GM18951 (cell line): ENCODE results near the gene ACSF2.
"Not testable (repeated sequence)": the region's sequence is repeated elsewhere in the genome, so short reads cannot be mapped to it uniquely, and the experiment has no call there.

Experiments used
- POLR2A ChIP-seq: IDR thresholded peaks from 4 replicates; pipeline ENCODE4 v1.6.1; 2011; ENCODE audit warnings: mild to moderate bottlenecking; ENCODE audit not compliant: insufficient read length, insufficient read depth; ENCODE audit errors: extremely low read depth
- in situ Hi-C: fragments of 300-500 bp; cut with MboI; formaldehyde crosslinking; loops from one replicate; pipeline ENCODE4 v1.12.0; 2022; ENCODE audit warnings: low sequenced_read_pairs, mixed read lengths, inconsistent platforms; ENCODE audit not compliant: unreplicated experiment

Gene ACSF2

DNA sequence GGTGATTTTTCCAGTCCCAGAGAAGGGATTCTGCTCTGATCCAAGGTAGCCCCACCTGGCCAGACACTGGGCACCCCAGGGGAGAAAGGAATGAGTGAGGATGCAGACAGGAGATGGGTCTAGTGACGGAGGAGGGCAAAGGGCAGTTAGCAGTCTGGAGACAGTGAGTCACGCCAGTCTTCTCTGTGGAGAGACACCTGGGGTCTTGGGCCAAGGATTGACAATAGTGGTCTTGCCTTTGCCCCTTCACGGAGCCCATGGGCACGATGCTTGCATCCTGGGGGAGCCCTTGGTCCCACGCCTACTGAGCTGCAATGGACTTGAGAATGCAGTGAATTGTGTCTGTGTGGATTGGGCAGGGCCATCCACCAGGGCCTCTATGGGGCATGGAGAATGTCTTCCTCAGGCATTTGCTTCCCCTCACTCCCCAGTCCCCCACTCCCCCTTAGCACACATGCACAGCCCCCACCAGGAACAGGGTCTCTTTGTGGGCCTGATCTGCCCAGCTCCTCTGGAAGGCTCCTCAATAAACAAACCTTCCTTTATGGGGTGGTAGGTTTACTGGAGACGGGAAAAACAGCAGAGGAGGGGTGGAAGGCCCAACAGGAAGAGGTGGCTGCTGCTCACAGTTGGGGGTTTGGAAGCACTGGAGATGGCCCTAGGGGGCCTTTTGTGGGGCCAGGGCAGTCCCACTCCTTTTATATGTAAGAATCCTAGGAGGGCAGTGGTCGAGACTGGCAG is 41.3 kb downstream of the ACSF2 start:
- no peak for TF ChIP-seq POLR2A
- in situ Hi-C loops, result no loop called here

DNA sequence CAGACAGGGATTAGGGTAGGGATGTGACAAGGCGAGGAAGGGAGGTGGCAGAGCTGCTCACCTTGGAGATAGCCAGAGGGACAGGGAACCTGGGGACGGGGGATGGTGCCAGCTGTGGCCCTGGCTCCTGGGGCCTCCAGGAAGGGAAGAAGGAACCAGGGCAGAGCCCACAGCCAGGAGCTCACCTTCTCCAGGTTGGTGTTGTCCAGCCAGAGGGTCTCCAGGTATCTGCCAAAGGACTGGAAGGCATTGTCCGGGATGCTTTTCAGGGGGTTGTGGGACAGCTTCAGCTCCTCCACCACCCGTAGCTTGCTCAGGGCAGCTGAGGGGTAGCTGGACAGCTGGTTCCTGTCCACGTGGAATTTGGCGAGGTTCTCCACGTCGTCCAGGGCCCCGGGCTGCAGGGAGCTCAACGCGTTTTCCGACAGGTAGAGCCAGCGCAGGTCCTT is 41.9 kb downstream of the ACSF2 start:
- in situ Hi-C loops, result no loop called here
- no peak for TF ChIP-seq POLR2A

DNA sequence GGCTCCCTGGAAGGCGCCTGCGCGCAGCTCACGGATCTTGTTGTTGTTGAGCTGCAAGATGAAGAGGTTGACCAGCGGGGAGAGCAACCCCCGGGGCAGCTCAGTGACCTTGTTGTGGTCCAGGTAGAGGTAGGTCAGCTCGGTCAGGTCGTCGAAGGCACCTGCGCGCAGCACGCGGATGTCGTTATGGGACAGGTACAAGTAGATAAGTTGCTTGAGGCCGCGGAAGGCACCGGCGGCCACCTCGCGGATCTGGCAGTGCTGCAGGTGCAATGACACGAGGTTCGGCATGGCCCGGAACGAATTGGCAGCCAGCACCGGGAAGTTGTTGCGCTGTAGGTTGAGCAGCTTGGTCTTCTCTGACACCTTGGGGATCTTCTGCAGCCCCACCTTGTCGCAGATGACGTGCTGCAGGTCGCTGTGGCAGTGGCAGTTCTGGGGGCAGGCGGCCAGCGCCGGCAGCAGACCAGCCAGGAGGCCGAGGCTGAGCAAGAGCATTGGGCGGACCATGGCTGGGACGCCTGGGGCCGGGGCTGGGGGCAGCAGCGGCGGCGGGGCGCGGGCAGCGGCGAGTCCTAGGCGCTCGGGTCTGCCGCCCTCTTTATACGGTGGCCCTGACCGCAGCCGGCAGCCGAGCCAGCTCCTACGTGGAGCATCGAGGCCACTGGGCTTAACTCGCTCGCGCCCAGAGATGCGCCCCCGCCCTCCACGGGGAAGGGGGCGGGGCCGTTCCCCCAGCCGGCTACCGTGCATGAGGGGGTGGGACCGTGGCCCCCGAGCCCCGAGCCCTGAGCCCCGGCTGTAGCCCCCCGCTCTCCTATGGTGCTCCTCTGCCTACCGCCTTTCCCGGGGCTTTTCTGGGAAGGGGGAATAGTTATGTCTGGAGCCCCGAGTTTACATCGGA is 42.5 kb downstream of the ACSF2 start, which contains the start of gene CHAD:
Gene CHAD (minus strand): TSS at position 577 of the 904 bp plus-strand sequence. CDS start 67 bp downstream, at position 510.
- in situ Hi-C loops, result no loop called here
- TF ChIP-seq POLR2A, result no peak

DNA sequence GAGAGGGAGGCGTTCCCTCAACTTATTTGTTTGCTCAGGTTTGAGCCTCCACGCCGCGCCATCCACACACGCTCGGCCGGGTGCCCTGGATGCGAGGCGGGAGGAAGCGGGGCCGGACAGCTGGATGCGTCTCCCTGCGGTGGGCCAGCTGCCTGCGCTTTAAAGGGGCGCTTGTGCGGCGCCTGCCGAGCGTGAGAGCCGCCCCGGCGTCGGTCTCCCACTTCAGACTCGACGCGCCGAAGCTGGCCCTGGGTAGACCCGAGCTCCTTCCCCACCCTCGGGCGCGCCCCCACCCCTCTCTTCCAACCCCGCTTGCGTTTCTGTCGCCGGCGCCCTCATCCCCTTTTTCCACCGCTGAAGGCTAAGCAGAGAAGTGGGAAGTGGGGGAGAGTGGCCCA is 43.2 kb downstream of the ACSF2 start:
- in situ Hi-C loops, result no loop called here
- TF ChIP-seq POLR2A, result no peak

DNA sequence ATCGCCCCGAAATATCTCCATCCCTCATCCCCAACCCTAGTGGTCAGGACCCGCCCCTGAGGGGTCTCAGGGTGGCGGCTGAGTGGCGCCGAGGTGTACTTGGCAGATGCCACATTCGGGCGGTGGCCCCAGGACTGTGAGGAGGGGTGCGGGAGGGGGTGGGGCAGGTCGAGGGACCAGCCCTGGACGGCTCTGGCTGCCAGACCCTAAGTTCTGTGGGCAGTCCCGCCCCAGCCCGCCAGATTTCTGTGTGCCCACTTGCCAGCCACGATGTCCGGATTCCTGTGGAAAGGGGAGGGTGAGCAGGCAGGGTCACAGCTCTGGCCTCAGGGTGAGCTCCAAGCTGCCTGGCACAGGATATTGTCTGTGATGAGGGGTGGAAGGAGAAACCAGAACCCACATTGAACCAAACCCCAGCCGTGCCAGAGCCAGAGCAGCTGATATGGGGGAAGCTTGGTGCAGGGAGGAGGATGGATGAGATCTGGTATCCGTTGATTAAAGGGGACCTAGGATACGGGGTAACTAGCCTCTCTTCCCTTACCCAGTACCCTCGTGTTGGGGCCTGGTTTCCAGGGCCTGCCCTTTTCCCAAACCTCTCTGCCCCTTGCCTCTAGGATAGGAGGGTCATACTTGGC is 43.8 kb downstream of the ACSF2 start:
- TF ChIP-seq POLR2A, result no peak
- in situ Hi-C loops, result no loop called here

DNA sequence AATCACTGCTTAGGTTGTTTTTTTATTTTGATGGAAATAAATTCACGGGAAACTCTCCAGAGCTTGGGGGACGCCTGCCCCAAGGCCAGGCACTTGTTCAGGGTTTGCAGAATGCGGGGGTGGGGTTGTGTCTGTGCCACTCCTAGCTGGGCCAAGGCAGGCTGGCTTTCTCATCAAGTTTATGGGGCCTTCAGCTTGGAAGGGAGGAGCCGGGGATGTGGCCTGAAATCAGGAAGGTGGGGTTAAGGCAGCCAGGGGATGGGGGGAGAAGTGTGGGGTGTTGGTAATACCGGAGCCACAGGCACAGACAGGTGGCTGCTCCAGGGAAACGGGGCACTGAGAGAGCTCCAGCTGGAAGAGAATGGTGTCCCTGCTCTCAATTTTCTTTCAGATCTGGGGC is 44.4 kb downstream of the ACSF2 start:
- no peak for TF ChIP-seq POLR2A
- in situ Hi-C loops, result no loop called here

DNA sequence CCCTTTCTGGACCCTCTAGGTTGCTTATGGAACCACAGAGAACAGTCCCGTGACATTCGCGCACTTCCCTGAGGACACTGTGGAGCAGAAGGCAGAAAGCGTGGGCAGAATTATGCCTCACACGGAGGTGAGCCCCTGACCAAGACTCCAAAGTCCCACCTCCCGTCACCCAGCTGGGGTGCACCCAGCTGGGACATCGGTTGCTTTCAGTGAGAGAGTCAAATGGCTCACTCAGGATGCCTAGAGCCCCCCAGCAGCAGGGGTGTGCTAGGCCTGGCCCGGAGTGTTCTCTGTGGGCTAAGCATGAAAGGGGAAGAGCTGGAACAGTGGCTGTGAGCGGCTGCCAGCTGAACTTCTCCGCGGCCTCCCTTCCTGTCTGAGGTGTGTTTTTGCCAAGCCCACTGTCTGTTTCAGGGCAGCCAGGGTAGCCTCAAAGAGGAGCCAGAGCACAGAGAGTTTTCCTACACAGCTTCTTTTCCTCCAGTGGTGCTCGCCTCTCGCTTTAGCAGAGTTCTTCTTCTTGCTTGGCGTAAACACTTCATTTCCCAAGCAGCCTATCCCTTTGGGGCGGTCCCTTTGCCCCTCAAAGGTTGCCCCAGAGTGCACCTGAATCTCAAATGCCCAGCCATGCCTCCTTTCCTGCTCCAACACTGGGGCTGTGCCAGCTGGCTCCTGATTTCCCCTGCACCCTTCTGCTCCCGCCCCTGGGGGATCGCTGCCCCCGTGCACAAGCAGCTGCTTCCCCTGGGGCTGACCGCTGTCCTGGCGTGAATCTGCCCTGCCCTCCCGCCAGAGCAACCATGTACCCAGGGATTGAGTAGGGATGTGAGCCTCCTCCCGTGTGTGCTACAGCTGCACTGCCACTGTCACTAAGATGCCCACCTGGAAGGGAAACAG is 45.2 kb downstream of the ACSF2 start:
- TF ChIP-seq POLR2A, result no peak

DNA sequence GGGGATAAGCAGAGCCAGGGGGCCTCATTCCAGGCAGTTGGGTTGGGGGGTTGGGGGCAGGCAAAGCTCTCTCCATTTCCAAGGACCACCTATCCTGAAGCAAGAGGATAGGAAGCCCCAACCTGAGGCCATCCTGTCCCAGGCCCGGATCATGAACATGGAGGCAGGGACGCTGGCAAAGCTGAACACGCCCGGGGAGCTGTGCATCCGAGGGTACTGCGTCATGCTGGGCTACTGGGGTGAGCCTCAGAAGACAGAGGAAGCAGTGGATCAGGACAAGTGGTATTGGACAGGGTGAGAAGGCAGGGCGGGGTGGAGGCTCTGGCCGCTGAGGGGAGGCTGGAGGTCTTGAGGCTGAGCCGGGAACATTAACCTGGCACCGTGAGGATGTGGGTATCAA is 46.3 kb downstream of the ACSF2 start:
- TF ChIP-seq POLR2A, result no peak
- in situ Hi-C loops, result no loop called here

More for the DNA sequence above, 45.2 kb downstream of the ACSF2 start:
- in situ Hi-C loops, result no loop called here

DNA sequence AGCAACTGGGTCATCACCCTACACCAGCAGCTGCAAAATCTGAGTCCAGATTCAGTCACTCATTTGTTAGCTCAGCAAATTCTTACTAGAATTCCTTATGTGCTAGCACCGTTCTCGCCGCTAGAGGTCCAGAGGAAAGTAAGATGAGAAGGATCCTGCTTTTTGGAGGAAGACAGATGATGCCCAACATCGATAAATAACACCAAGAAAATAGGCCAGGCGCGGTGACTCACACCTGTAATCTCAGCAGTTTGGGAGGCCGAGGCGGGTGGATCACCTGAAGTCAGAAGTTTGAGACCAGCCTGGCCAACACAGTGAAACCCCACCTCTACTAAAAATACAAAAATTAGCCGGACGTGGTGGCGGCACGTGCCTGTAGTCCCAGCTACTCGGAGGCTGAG is 46.7 kb downstream of the ACSF2 start:
- in situ Hi-C loops, result not testable (repeated sequence)

DNA sequence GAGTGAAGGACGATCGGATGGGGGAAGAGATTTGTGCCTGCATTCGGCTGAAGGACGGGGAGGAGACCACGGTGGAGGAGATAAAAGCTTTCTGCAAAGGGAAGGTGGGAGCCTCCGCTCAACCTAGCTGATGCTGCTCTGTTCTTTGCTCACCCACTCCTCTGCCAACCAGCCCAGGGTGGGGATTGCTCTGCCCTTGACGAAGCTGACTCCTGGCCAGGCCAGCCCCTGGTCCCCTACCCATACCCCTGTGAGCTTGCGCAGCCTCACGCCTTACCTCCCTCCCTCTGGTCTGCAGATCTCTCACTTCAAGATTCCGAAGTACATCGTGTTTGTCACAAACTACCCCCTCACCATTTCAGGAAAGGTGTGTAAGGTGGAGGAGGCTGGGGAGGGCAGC is 47.9 kb downstream of the ACSF2 start:
- in situ Hi-C loops, result no loop called here
- TF ChIP-seq POLR2A, result no peak

DNA sequence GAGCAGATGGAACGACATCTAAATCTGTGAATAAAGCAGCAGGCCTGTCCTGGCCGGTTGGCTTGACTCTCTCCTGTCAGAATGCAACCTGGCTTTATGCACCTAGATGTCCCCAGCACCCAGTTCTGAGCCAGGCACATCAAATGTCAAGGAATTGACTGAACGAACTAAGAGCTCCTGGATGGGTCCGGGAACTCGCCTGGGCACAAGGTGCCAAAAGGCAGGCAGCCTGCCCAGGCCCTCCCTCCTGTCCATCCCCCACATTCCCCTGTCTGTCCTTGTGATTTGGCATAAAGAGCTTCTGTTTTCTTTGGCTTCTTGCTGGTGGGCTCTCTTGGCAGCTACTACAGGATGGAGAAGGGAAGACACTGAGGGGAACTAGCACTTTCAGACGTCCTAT is 48.5 kb downstream of the ACSF2 start:
- no peak for TF ChIP-seq POLR2A
- in situ Hi-C loops, result no loop called here

DNA sequence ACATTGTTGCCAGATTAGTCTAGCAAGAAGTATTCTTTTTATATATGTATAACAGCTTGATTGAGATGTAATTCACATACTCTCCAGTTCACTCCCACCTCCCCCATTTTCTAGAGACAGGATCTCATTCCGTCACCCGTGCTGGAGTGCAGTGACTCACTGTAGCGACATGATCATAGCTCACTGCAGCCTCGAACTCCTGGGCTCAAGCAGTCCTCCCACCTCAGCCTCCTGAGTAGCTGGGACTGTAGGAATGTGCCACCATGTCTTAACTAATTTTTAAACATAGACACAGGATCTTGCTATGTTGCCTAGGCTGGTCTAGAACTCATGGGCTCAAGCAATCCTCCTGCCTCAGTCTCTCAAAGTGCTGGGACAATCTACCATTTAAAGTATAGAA is 49.3 kb downstream of the ACSF2 start:
- no peak for TF ChIP-seq POLR2A
- in situ Hi-C loops, result no loop called here

DNA sequence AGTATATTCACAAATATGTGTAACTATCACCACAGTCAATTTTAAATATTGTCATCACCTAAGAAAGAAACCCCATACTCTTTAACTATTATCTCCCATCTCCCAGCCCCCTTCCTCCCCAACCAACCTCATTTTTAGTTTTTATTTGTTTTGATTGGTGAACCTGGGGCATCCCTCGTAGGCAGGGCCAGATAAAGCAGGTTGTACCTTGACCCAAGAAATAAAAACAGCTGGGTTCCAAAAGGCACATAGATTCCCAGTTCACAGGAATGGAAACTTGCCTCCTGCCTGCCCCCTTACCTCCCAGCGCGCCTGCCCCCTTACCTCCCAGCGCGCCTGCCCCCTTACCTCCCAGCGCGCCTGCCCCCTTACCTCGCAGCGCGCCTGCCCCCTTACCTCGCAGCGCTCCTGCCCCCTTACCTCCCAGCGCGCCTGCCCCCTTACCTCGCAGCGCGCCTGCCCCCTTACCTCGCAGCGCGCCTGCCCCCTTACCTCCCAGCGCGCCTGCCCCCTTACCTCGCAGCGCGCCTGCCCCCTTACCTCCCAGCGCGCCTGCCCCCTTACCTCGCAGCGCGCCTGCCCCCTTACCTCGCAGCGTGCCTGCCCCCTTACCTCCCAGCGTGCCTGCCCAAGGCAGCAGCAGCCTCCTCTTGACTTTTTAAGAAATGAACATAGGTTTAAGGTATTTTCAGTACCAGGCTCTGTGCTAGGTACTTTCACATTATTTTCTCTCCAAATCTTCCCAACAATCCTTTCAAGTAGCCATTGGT is 49.9 kb downstream of the ACSF2 start:
- in situ Hi-C loops, result not testable (repeated sequence)
